ENCODE results near the gene SCGB3A2. TPM values are rescaled to one million over a fixed set of nuclear protein-coding genes. Genes with fewer than 3 reads are reported as not detected.

SCGB3A2 gene
- total and polyA plus RNA-seq, 4 donors, result 0.54 TPM; not detected in 3

DNA sequence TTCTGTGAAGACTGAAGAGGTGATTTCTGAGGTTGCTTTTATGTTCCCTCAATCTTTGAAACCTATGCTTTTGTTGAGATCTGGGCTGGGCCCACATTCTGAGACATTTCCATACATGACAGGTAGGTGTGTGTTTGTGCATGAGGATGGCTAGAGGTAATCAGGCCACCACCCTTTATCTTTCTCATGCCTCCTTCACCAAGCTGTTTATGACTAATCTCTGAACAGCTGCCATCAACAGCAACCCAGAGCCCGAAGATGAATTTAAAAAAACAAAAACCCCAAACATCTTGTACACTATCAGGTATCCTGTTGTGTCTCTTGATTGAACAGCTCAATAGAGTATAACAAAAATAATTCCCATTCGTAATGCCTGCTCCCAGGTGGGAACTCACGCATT is 40.4 kb downstream of the SCGB3A2 start:
- no peak overlapping the region for H3K27ac ChIP-seq (ENCODE audit: low read depth, low read length)
- no CpG with 5 or more reads among the region's 3 CpGs for WGBS (ENCODE audit: insufficient coverage)
- no peaks in the 10 kb centered on the region for H3K9me3 ChIP-seq (ENCODE audit: control insufficient read depth, insufficient read depth, low read length)
- H3K36me3 ChIP-seq (ENCODE audit: control insufficient read depth, insufficient read depth, low read length), result no peaks in the 10 kb centered on the region
- no peaks in the 10 kb centered on the region for H3K27me3 ChIP-seq (ENCODE audit: control insufficient read depth, insufficient read depth, low read length)
- no peak overlapping the region for H3K4me3 ChIP-seq (ENCODE audit: low read depth, low read length)
- peak in 1 of 6 donors; percentile 65 for DNase-seq (ENCODE audit: low read depth in 4 of 6, low spot score in 6 of 6)
- H3K4me1 ChIP-seq (ENCODE audit: control insufficient read depth, insufficient read depth, low read length), result no peaks in the 10 kb centered on the region

DNA sequence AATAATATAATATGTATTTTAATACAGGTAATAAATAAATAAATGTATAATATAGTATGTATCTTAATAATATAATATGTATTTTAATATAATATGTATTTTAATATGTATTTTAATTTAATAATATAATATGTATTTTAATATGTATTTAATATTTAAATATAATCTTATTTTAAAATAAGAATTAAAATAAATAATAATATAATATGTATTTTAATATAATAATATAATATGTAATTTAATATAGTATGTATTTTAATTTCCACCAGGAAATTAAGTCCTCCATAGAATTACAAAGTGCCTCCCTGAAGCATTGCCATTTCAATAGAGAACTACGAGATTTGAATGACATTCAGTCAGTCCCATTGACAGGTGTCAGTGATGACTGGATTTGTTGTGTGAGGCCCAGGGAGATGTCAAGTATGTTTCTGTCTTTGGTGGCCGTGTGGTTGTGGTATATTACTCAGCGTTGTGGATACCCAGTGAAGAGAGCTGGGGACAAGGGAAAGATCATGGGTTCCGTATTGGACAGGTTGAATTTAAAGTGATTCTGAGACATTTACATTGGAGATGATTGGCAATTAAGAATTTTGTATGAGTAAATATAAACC is 42.0 kb downstream of the SCGB3A2 start:
- no peak for DNase-seq (ENCODE audit: low read depth in 4 of 6, low spot score in 6 of 6)
- WGBS (ENCODE audit: insufficient coverage), result 93% methylated on average over 4 of the region's 4 CpGs
- no peaks in the 10 kb centered on the region for H3K27me3 ChIP-seq (ENCODE audit: control insufficient read depth, insufficient read depth, low read length)
- no peak overlapping the region for H3K27ac ChIP-seq (ENCODE audit: low read depth, low read length)
- H3K9me3 ChIP-seq (ENCODE audit: control insufficient read depth, insufficient read depth, low read length), result no peaks in the 10 kb centered on the region
- no peaks in the 10 kb centered on the region for H3K4me1 ChIP-seq (ENCODE audit: control insufficient read depth, insufficient read depth, low read length)
- H3K4me3 ChIP-seq (ENCODE audit: low read depth, low read length), result no peak overlapping the region
- H3K36me3 ChIP-seq (ENCODE audit: control insufficient read depth, insufficient read depth, low read length), result no peaks in the 10 kb centered on the region

DNA sequence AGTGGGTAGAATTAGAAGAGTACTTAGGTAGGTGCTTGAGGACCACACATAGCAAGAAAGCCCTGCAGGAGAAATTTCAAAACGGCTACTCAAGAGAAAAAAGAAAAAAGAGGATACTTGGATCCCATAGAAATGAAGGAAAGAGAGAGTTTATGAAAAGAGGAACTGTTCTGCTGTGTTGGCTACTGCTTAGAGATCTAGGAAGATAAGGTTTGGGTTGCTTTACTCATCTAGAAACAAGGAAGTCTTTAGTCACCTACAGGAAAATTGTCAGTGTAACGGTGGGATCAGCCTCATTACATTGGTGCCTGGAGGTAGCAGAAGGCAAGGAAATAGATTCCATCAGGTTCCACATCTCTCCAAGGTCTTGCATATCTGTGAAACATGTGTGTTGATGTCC is 42.6 kb downstream of the SCGB3A2 start:
- H3K36me3 ChIP-seq (ENCODE audit: control insufficient read depth, insufficient read depth, low read length), result no peaks in the 10 kb centered on the region
- 67% methylated on average over 1 of the region's 2 CpGs for whole genome bisulfite sequencing (ENCODE audit: insufficient coverage)
- no peaks in the 10 kb centered on the region for H3K9me3 ChIP-seq (ENCODE audit: control insufficient read depth, insufficient read depth, low read length)
- no peak overlapping the region for H3K4me3 ChIP-seq (ENCODE audit: low read depth, low read length)
- no peak for DNase-seq (ENCODE audit: low read depth in 4 of 6, low spot score in 6 of 6)
- H3K4me1 ChIP-seq (ENCODE audit: control insufficient read depth, insufficient read depth, low read length), result no peaks in the 10 kb centered on the region
- H3K27me3 ChIP-seq (ENCODE audit: control insufficient read depth, insufficient read depth, low read length), result no peaks in the 10 kb centered on the region
- H3K27ac ChIP-seq (ENCODE audit: low read depth, low read length), result no peak overlapping the region

DNA sequence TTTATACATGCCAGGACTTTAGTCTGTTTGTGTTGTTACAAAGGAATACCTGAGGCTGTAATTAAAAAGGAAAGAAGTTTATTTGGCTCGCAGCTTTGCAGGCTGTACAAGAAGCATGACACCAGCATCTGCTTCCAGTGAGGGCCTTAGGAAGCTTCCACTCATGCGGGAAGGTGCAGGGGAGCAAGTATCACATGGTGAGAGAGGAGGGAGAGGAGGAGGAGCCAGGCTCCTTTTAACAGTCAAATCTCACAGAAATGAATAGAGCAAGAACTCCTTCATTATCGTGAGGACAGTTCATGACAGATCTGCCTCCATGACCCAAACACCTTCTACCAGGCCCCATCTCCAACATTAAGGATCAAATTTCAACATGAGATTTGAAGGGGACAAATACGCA is 46.5 kb downstream of the SCGB3A2 start:
- Histone ChIP-seq H3K27me3 (ENCODE audit: control insufficient read depth, insufficient read depth, low read length) (no peaks in the 10 kb centered on the region), H3K27ac (ENCODE audit: low read depth, low read length) (no peak overlapping the region), H3K9me3 (ENCODE audit: control insufficient read depth, insufficient read depth, low read length) (no peaks in the 10 kb centered on the region), H3K4me1 (ENCODE audit: control insufficient read depth, insufficient read depth, low read length) (no peaks in the 10 kb centered on the region), H3K36me3 (ENCODE audit: control insufficient read depth, insufficient read depth, low read length) (no peaks in the 10 kb centered on the region), H3K4me3 (ENCODE audit: low read depth, low read length) (no peak overlapping the region)
- WGBS (ENCODE audit: insufficient coverage), result 100% methylated on average over 1 of the region's 4 CpGs
- DNase-seq (ENCODE audit: low read depth in 4 of 6, low spot score in 6 of 6), result no peak

DNA sequence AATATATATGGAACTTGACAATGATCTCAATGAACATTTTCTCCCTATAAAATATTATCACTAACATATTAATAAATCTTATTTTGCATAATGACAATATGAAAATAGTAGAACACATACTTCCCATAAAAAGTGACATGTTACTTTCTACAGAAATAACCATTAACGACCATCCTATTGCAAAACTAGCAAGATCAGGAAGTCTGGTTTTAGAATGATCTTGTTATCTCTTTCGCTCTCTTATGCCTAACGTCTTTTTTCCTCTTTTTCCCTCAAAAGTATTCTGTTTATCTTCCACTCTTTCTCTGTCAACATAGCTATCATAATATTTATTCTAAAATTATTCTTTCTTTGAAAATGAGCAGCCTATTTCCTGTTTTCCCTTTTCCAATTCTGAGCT is 49.4 kb downstream of the SCGB3A2 start:
- no peaks in the 10 kb centered on the region for H3K4me1 ChIP-seq (ENCODE audit: control insufficient read depth, insufficient read depth, low read length)
- no peak for DNase-seq (ENCODE audit: low read depth in 4 of 6, low spot score in 6 of 6)

DNA sequence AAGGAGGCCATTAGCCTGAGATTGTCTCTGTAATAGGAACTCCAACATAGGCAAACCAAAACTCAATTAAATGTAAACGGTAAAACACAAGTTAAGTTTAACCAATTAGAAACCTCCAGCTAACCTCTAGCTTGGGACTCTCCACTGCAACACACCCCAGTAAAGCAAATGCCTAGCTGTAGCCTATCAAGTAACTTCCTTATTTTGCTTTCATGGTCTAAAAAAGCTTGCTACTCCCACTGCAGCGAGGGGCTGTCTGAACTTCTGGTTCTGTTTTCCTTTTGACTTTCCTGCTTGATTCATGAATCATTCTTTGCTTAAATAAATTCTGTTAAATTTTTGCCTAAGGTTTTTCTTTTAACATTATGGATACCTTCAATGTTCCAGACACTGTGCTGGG is 52.3 kb downstream of the SCGB3A2 start:
- WGBS (ENCODE audit: insufficient coverage), result 100% methylated on average over 1 of the region's 2 CpGs
- Histone ChIP-seq H3K4me3 (ENCODE audit: low read depth, low read length) (no peak overlapping the region), H3K36me3 (ENCODE audit: control insufficient read depth, insufficient read depth, low read length) (no peaks in the 10 kb centered on the region), H3K27ac (ENCODE audit: low read depth, low read length) (no peak overlapping the region), H3K27me3 (ENCODE audit: control insufficient read depth, insufficient read depth, low read length) (no peaks in the 10 kb centered on the region), H3K4me1 (ENCODE audit: control insufficient read depth, insufficient read depth, low read length) (no peaks in the 10 kb centered on the region), H3K9me3 (ENCODE audit: control insufficient read depth, insufficient read depth, low read length) (no peaks in the 10 kb centered on the region)
- no peak for DNase-seq (ENCODE audit: low read depth in 4 of 6, low spot score in 6 of 6)

More for the DNA sequence above, 49.4 kb downstream of the SCGB3A2 start:
- H3K27ac ChIP-seq (ENCODE audit: low read depth, low read length), result no peak overlapping the region
- no CpG with 5 or more reads among the region's 3 CpGs for WGBS (ENCODE audit: insufficient coverage)
- H3K27me3 ChIP-seq (ENCODE audit: control insufficient read depth, insufficient read depth, low read length), result no peaks in the 10 kb centered on the region
- H3K36me3 ChIP-seq (ENCODE audit: control insufficient read depth, insufficient read depth, low read length), result no peaks in the 10 kb centered on the region
- H3K4me3 ChIP-seq (ENCODE audit: low read depth, low read length), result no peak overlapping the region
- H3K9me3 ChIP-seq (ENCODE audit: control insufficient read depth, insufficient read depth, low read length), result no peaks in the 10 kb centered on the region

Other genes starting within 250 kb of the SCGB3A2 start
- gene JAKMIP2, start 96.0 kb upstream of the SCGB3A2 start, total RNA-seq, result 10 to 100 TPM; 31.0 to 31.4 TPM
- gene JAKMIP2, start 96.0 kb upstream of the SCGB3A2 start, polyA plus RNA-seq (ENCODE audit: insufficient read length in 2 of 2), result 10 to 100 TPM; 33.1 to 45.7 TPM
- not detected for gene SPINK1, start 47.0 kb upstream of the SCGB3A2 start, total RNA-seq
- under 1 TPM in 1 of 2 donors, not detected in 1; 0.35 TPM for gene SPINK1, start 47.0 kb upstream of the SCGB3A2 start, polyA plus RNA-seq (ENCODE audit: insufficient read length in 2 of 2)
- not detected for gene C5orf46, start 27.8 kb downstream of the SCGB3A2 start, total RNA-seq
- not detected for gene C5orf46, start 27.8 kb downstream of the SCGB3A2 start, polyA plus RNA-seq (ENCODE audit: insufficient read length in 2 of 2)
- gene SPINK5, start 185.3 kb downstream of the SCGB3A2 start, total RNA-seq, result under 1 TPM; 0.06 to 0.10 TPM
- gene SPINK5, start 185.3 kb downstream of the SCGB3A2 start, polyA plus RNA-seq (ENCODE audit: insufficient read length in 2 of 2), result under 1 TPM; 0.09 to 0.24 TPM

Measured in spinal cord (tissue), 10 donors.